SK-N-SH (cell line): ENCODE results near the gene BBS4. TPM values are rescaled to one million over a fixed set of nuclear protein-coding genes. Genes with fewer than 3 reads are reported as not detected.

Experiments
- CTCF ChIA-PET: fragments of 300-600, 350-600 bp; formaldehyde crosslinking; extraction: SDS; loops from one replicate; lab custom pipeline; 2021; lab: Yijun Ruan, JAX
- POLR2A ChIA-PET: fragments of 350-600 bp; sonication (Branson Sonifier 250); formaldehyde crosslinking; extraction: SDS; loops from one replicate; lab custom pipeline; 2020; ENCODE audit warnings: antibody characterized with exemption, inconsistent platforms; lab: Yijun Ruan, JAX
- DNase-seq: peaks from one replicate; pipeline ENCODE4 v3.0.0; 2012
- H2AFZ ChIP-seq: fragments of 200-600 bp; sonication (generic); 2 replicates; pipeline ENCODE4 v1.8.1; 2016; ENCODE audit warnings: antibody characterized with exemption, mild to moderate bottlenecking, low read depth
- H3F3A ChIP-seq: fragments of 200-600 bp; sonication (generic); replicated peaks from 2 replicates; pipeline ENCODE3; 2016; ENCODE audit warnings: antibody characterized with exemption, mild to moderate bottlenecking; ENCODE audit not compliant: insufficient read depth
- H3K27ac ChIP-seq, 2 experiments: fragments of 200-500 bp in 1 of 2; fragments of 200-600 bp in 1 of 2; sonication (Bioruptor generic) in 1 of 2; sonication (generic), shearing (Covaris generic) in 1 of 2; 2 replicates each; pipeline versions ENCODE4 v1.5.1 to v1.6.1; 2014 to 2016; ENCODE audit warnings: low read depth in 2 of 2, inconsistent platforms in 1 of 2, low read length in 1 of 2, mild to moderate bottlenecking in 1 of 2, mixed read lengths in 1 of 2
- H3K27me3 ChIP-seq: fragments of 200-600 bp; sonication (generic), shearing (Covaris generic); 2 replicates; pipeline ENCODE4 v1.6.1; 2016; ENCODE audit warnings: mixed run types; ENCODE audit not compliant: insufficient read depth
- H3K36me3 ChIP-seq, 2 experiments: fragments of 200-500 bp in 1 of 2; fragments of 200-600 bp in 1 of 2; sonication (Bioruptor generic) in 1 of 2; sonication (generic) in 1 of 2; replicated peaks in 1 of 2; 2 replicates each; pipeline versions ENCODE3 to v1.5.1; 2014 to 2016; ENCODE audit warnings: low read length in 1 of 2, mild to moderate bottlenecking in 1 of 2; ENCODE audit not compliant: insufficient read depth in 2 of 2, control insufficient read depth in 1 of 2
- H3K4me1 ChIP-seq, 2 experiments: fragments of 200-500 bp in 1 of 2; fragments of 200-600 bp in 1 of 2; sonication (Bioruptor generic) in 1 of 2; sonication (generic), shearing (Covaris generic) in 1 of 2; 2 replicates each; pipeline versions ENCODE4 v1.5.1 to v1.6.1; 2014 to 2016; ENCODE audit warnings: low read depth in 1 of 2, low read length in 1 of 2, mixed run types in 1 of 2; ENCODE audit not compliant: insufficient read depth in 2 of 2, control insufficient read depth in 1 of 2
- H3K4me2 ChIP-seq: fragments of 200-600 bp; sonication (generic), shearing (Covaris generic); 2 replicates; pipeline ENCODE4 v1.6.1; 2017; ENCODE audit warnings: mixed run types
- H3K4me3 ChIP-seq, 2 experiments: fragments of 200-500 bp in 1 of 2; fragments of 200-600 bp in 1 of 2; sonication (Bioruptor generic) in 1 of 2; sonication (generic), shearing (Covaris generic) in 1 of 2; 2 replicates each; pipeline versions ENCODE4 v1.5.1 to v1.8.1; 2014 to 2016; ENCODE audit warnings: low read depth in 2 of 2, inconsistent platforms in 1 of 2, low read length in 1 of 2, mild to moderate bottlenecking in 1 of 2, mixed read lengths in 1 of 2, moderate library complexity in 1 of 2
- H3K79me2 ChIP-seq: fragments of 200-600 bp; sonication (generic); 2 replicates; pipeline ENCODE4 v1.8.1; 2017; ENCODE audit warnings: mild to moderate bottlenecking; ENCODE audit not compliant: insufficient read depth
- H3K9ac ChIP-seq: fragments of 200-600 bp; sonication (generic); 2 replicates; pipeline ENCODE4 v1.6.1; 2017; ENCODE audit warnings: mixed run types
- H3K9me2 ChIP-seq: fragments of 200-600 bp; sonication (generic); 2 replicates; pipeline ENCODE4 v1.6.1; 2017; ENCODE audit warnings: mixed run types
- H3K9me3 ChIP-seq: fragments of 200-600 bp; sonication (generic); 2 replicates; pipeline ENCODE4 v1.6.1; 2017; ENCODE audit warnings: mixed run types, mild to moderate bottlenecking, moderate library complexity
- H4K20me1 ChIP-seq: fragments of 200-600 bp; sonication (generic); 2 replicates; pipeline ENCODE4 v1.6.1; 2017; ENCODE audit warnings: mild to moderate bottlenecking, mixed run types; ENCODE audit not compliant: insufficient read depth
- CHD2 ChIP-seq: fragments of 150-350 bp; IDR thresholded peaks from 2 replicates; pipeline ENCODE4 v1.6.1; 2018; ENCODE audit warnings: low read length; ENCODE audit not compliant: partially characterized antibody
- FOSL2 ChIP-seq: IDR thresholded peaks from 2 replicates; pipeline ENCODE4 v1.4.0; 2012; ENCODE audit warnings: low read depth, mild to moderate bottlenecking, moderate library complexity, borderline replicate concordance
- FOXM1 ChIP-seq: IDR thresholded peaks from 2 replicates; pipeline ENCODE4 v1.4.0; 2012; ENCODE audit warnings: low read depth, mild to moderate bottlenecking
- GATA2 ChIP-seq: sonication (generic); formaldehyde crosslinking; IDR thresholded peaks from 2 replicates; pipeline ENCODE4 v1.5.0; 2020; ENCODE audit warnings: mild to moderate bottlenecking, missing genetic modification reagents
- IRF3 ChIP-seq: fragments of 150-350 bp; IDR thresholded peaks from 2 replicates; pipeline ENCODE4 v1.6.1; 2016; ENCODE audit warnings: mild to moderate bottlenecking, low read depth, low read length
- JUND ChIP-seq: IDR thresholded peaks from 2 replicates; pipeline ENCODE4 v1.4.0; 2012
- MAX ChIP-seq: IDR thresholded peaks from 2 replicates; pipeline ENCODE4 v1.4.0; 2012; ENCODE audit warnings: low read depth
- MXI1 ChIP-seq: IDR thresholded peaks from 2 replicates; pipeline ENCODE4 v1.6.1; 2012; ENCODE audit warnings: mild to moderate bottlenecking, low read depth, low read length, improper control_type of control experiment
- NFIC ChIP-seq: IDR thresholded peaks from 2 replicates; pipeline ENCODE4 v1.4.0; 2012; ENCODE audit warnings: borderline replicate concordance
- NRF1 ChIP-seq: IDR thresholded peaks from 2 replicates; pipeline ENCODE4 v1.6.1; 2012; ENCODE audit warnings: low read depth, mild to moderate bottlenecking, low read length
- POLR2AphosphoS5 ChIP-seq: IDR thresholded peaks from 2 replicates; pipeline ENCODE4 v1.6.1; 2012; ENCODE audit warnings: low read depth, low read length
- RAD21 ChIP-seq: IDR thresholded peaks from 2 replicates; pipeline ENCODE4 v1.6.1; 2012; ENCODE audit warnings: mild to moderate bottlenecking, low read length
- RCOR1 ChIP-seq: fragments of 150-350 bp; IDR thresholded peaks from 2 replicates; pipeline ENCODE4 v1.6.1; 2017; ENCODE audit warnings: antibody characterized with exemption, low read length
- SIN3A ChIP-seq: IDR thresholded peaks from 2 replicates; pipeline ENCODE4 v1.6.1; 2012; ENCODE audit warnings: low read depth, mild to moderate bottlenecking, low read length, moderate library complexity, borderline replicate concordance
- TEAD4 ChIP-seq: IDR thresholded peaks from 2 replicates; pipeline ENCODE4 v1.4.0; 2012; ENCODE audit warnings: mild to moderate bottlenecking, borderline replicate concordance; ENCODE audit not compliant: insufficient read depth
- YY1 ChIP-seq: IDR thresholded peaks from 2 replicates; pipeline ENCODE4 v1.4.0; 2012; ENCODE audit warnings: low read depth, mild to moderate bottlenecking
- WGBS: methylation state at CpG from one replicate; pipeline ENCODE4 v1.1.6; 2017; ENCODE audit warnings: low lambda C conversion rate; 5-methylcytosine and 5-hydroxymethylcytosine counted together
- polyA plus RNA-seq, 3 experiments: library from polyadenylated mRNA; depleted of rRNA; stranded (reverse); fragments of >200 nt; gene quantifications; 2 replicates each; pipeline ENCODE4 v1.2.3, GENCODE V29; 2012
- TF ChIP-seq, protein P1 (sequence below): IDR thresholded peaks from 2 replicates; pipeline ENCODE4; 2012

The BBS4 gene
- polyA plus RNA-seq, 1 of the 3 experiments (the other 2 are of a cell fraction), result 18.5 TPM

GRCh38 chr15:72682772-72683171, 3.2 kb upstream of the BBS4 start:
- TF ChIP-seq GATA2, result no peak
- TF ChIP-seq TEAD4, result no peak
- no peak for TF ChIP-seq MAX
- no peak for TF ChIP-seq FOXM1
- no peak for TF ChIP-seq SIN3A
- no peak for TF ChIP-seq IRF3
- TF ChIP-seq FOSL2, result no peak
- TF ChIP-seq NRF1, result no peak
- TF ChIP-seq, protein P1, sequence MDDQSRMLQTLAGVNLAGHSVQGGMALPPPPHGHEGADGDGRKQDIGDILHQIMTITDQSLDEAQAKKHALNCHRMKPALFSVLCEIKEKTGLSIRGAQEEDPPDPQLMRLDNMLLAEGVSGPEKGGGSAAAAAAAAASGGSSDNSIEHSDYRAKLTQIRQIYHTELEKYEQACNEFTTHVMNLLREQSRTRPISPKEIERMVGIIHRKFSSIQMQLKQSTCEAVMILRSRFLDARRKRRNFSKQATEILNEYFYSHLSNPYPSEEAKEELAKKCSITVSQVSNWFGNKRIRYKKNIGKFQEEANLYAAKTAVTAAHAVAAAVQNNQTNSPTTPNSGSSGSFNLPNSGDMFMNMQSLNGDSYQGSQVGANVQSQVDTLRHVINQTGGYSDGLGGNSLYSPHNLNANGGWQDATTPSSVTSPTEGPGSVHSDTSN, result no peak
- no peak for TF ChIP-seq MXI1
- no peak for TF ChIP-seq CHD2
- TF ChIP-seq YY1, result no peak
- no peak for TF ChIP-seq JUND
- TF ChIP-seq RCOR1, result no peak
- no peak for TF ChIP-seq POLR2AphosphoS5
- TF ChIP-seq NFIC, result no peak
- TF ChIP-seq RAD21, result no peak

More at GRCh38 chr15:72682772-72683171, 3.2 kb upstream of the BBS4 start:
- peaks cover 21% of the 10 kb centered on the region; the same call in 1 of the 2 replicates for H3K27me3 ChIP-seq
- POLR2A ChIA-PET, result interaction anchor here (0.6 kb wide), 1 partner anchor 82 kb away, joined by 4 read pairs; no protein-coding TSS in a partner anchor
- H3K27ac ChIP-seq, result no peak overlapping the region
- no peaks in the 10 kb centered on the region for H3K36me3 ChIP-seq
- no peaks in the 10 kb centered on the region for H3K9me3 ChIP-seq
- peaks cover 3 to 5% of the 10 kb centered on the region in 2 experiments; a peak in 3 of 4 replicates for H3K4me1 ChIP-seq
- H3K79me2 ChIP-seq, result peaks cover 6% of the 10 kb centered on the region; the same call in 1 of the 2 replicates
- no peak overlapping the region for H3K9ac ChIP-seq
- H3K9me2 ChIP-seq, result no peaks in the 10 kb centered on the region
- no peak for DNase-seq
- H4K20me1 ChIP-seq, result no peaks in the 10 kb centered on the region
- CTCF ChIA-PET, result no interaction called here
- peak overlapping the region; percentile 2; the same call in 1 of the 2 replicates for H2AFZ ChIP-seq
- H3K4me3 ChIP-seq, result no peak overlapping the region
- 95% methylated on average over 3 of the region's 3 CpGs for WGBS
- no peak overlapping the region for H3K4me2 ChIP-seq
- peaks cover 17% of the 10 kb centered on the region for H3F3A ChIP-seq
